Upper lobe of right lung (tissue), 1 donor: ENCODE measurements around the gene FAM83F. TPM values are rescaled to one million over a fixed set of nuclear protein-coding genes. Genes with fewer than 3 reads are reported as not detected.

Experiments
- ATAC-seq: fragments of 200-7000 bp; cut with Tn5 transposase; one replicate; pipeline ENCODE4 v1.9.1; 2020; ENCODE audit warnings: mild to moderate bottlenecking, moderate library complexity
- DNase-seq: peaks from one replicate; pipeline ENCODE4 v3.0.0-alpha.2; 2020
- H3K27ac ChIP-seq: fragments of 200-600 bp; one replicate; pipeline ENCODE4 v1.8.0; 2022
- H3K27me3 ChIP-seq: fragments of 200-600 bp; one replicate; pipeline ENCODE4 v1.8.0; 2022; ENCODE audit warnings: mild to moderate bottlenecking
- H3K36me3 ChIP-seq: fragments of 200-600 bp; one replicate; pipeline ENCODE4 v1.8.0; 2022
- H3K4me1 ChIP-seq: fragments of 200-600 bp; one replicate; pipeline ENCODE4 v1.8.0; 2022
- H3K4me3 ChIP-seq: fragments of 200-600 bp; one replicate; pipeline ENCODE4 v1.8.0; 2022; ENCODE audit warnings: mild to moderate bottlenecking
- H3K9me3 ChIP-seq: fragments of 200-600 bp; one replicate; pipeline ENCODE4 v1.8.0; 2022
- CTCF ChIP-seq: fragments of 200-600 bp; IDR thresholded peaks from one replicate; pipeline ENCODE4 v1.8.0; 2022; ENCODE audit warnings: antibody characterized with exemption
- intact Hi-C: fragments of 100-400 bp; cut with DNase I; formaldehyde crosslinking; loops from one replicate; pipeline ENCODE4 v1.11.0; 2022
- total RNA-seq: library from RNA; stranded (reverse); fragmentation: NEBNext Ultra II Directional; extraction: Animal tissue kit (Norgen Biotek cat#: 25700); gene quantifications from one replicate; pipeline ENCODE4 v1.2.1, GENCODE V29; 2021
- donor health status: DM: no; HTN: yes; CAD: no; lungs with severe emphysema.

FAM83F gene
- total RNA-seq, 1 donor from 2014 or later: 0.35 TPM

GRCh38 chr22:40050258-40050657, 55.5 kb downstream of the FAM83F start:
- Histone ChIP-seq H3K4me3 (no peak overlapping the region), H3K27ac (no peak overlapping the region), H3K4me1 (peaks cover 11% of the 10 kb centered on the region), H3K9me3 (no peaks in the 10 kb centered on the region), H3K27me3 (no peaks in the 10 kb centered on the region), H3K36me3 (no peaks in the 10 kb centered on the region)
- no peak for DNase-seq
- TF ChIP-seq CTCF: no peak
- ATAC-seq: peak; percentile 23
- intact Hi-C loops: no loop called here

GRCh38 chr22:40051322-40051721, 56.6 kb downstream of the FAM83F start:
- intact Hi-C loops: no loop called here
- H3K9me3 ChIP-seq: no peaks in the 10 kb centered on the region

GRCh38 chr22:40053460-40053859, 58.7 kb downstream of the FAM83F start:
- Histone ChIP-seq H3K4me1 (peaks cover 11% of the 10 kb centered on the region), H3K9me3 (no peaks in the 10 kb centered on the region), H3K36me3 (no peaks in the 10 kb centered on the region), H3K27me3 (no peaks in the 10 kb centered on the region), H3K27ac (no peak overlapping the region), H3K4me3 (no peak overlapping the region)
- no peak for TF ChIP-seq CTCF
- intact Hi-C loops: no loop called here
- ATAC-seq (no peak), DNase-seq (no peak)

More at GRCh38 chr22:40051322-40051721, 56.6 kb downstream of the FAM83F start:
- Histone ChIP-seq H3K27ac (no peak overlapping the region), H3K4me3 (no peak overlapping the region), H3K36me3 (no peaks in the 10 kb centered on the region), H3K27me3 (no peaks in the 10 kb centered on the region), H3K4me1 (peaks cover 12% of the 10 kb centered on the region)
- DNase-seq: no peak
- no peak for TF ChIP-seq CTCF
- no peak for ATAC-seq

GRCh38 chr22:40054486-40054885, 59.7 kb downstream of the FAM83F start:
- Histone ChIP-seq H3K4me1 (peaks cover 11% of the 10 kb centered on the region), H3K27me3 (no peaks in the 10 kb centered on the region), H3K9me3 (no peaks in the 10 kb centered on the region), H3K27ac (no peak overlapping the region), H3K36me3 (no peaks in the 10 kb centered on the region), H3K4me3 (no peak overlapping the region)
- DNase-seq: no peak
- no peak for ATAC-seq
- intact Hi-C loops: no loop called here
- no peak for TF ChIP-seq CTCF

GRCh38 chr22:40055143-40055883, 60.6 kb downstream of the FAM83F start:
- Histone ChIP-seq H3K9me3 (no peaks in the 10 kb centered on the region), H3K4me1 (peaks cover 11% of the 10 kb centered on the region), H3K27ac (no peak overlapping the region), H3K4me3 (no peak overlapping the region), H3K27me3 (no peaks in the 10 kb centered on the region), H3K36me3 (no peaks in the 10 kb centered on the region)
- TF ChIP-seq CTCF: no peak
- no peak for DNase-seq
- intact Hi-C loops: no loop called here
- ATAC-seq: peak; percentile 27
